ENCODE results near the gene KIAA1549. TPM values are rescaled to one million over a fixed set of nuclear protein-coding genes. Genes with fewer than 3 reads are reported as not detected.
"Not testable (repeated sequence)": the region's sequence is repeated elsewhere in the genome, so short reads cannot be mapped to it uniquely, and the experiment has no call there.

Gene KIAA1549
- polyA plus RNA-seq, 10 donors = 8.2 to 13.5 (median 9.8) TPM

DNA sequence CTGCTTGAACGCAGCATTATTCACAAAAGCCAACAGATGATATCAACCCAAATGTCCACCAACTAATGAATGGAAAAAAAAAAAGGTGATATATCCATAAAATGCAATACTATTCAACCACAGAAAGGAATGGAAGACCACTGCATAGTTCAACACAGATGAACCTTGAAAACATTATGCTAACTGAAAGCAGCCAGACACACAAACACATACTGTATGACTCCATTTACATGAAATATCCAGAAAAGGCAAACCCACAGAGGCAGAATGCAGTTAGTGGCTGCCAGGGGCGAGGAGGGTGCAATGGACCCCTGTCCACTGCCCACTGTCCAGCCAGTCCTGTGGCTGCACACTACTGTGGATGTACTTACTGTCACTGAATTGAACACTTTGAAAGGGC is 36.6 kb downstream of the KIAA1549 start:
- DNase-seq = no peak

DNA sequence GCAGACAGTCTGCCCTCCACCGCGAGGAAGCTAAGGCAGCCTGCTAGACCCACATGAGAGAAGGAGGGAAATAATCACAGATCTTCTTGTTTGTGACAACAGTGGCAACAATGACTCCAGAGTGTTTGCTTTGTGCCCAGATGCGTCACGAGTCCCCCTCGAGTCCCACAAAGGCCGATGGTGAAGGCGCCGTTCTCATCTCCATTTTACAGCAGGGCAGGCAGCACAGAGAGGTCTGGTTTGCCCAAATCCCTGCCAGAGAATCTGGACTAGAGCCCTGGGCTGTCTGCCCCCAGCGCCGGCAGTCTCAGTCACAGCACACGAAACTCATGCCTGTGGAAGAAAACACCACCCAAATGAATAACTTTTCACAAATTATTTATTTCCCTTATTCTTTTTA is 38.1 kb downstream of the KIAA1549 start:
- DNase-seq = no peak

DNA sequence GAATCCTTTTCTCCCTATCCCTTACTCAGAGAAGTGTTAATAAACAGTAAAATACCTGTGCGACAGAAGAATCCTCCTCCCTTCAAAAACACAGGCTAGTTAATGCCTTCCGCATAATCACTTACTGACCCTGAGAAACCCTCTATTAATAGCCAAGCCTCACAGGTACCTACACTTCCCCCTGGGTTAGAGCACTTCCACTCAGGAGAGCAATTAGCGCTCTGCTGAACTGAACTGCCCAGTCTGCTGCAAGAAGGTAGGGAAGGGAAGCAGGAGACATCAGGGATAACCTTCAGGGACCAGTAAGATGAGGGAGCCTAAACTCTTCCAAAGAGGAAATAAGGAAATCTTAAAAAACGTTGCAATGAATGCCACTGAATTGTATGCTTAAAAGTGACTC is 39.6 kb downstream of the KIAA1549 start:
- DNase-seq = no peak

DNA sequence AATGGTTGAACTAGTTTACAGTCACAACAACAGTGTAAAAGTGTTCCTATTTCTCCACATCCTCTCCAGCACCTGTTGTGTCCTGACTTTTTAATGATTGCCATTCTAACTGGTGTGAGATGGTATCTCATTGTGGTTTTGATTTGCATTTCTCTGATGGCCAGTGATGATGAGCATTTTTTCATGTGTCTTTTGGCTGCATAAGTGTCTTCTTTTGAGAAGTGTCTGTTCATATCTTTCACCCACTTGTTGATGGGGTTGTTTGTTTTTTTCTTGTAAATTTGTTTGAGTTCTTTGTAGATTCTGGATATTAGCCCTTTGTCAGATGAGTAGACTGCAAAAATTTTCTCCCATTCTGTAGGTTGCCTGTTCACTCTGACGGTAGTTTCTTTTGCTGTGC is 40.6 kb downstream of the KIAA1549 start:
- DNase-seq = not testable (repeated sequence)

- no peak for DNase-seq
Observed at GRCh38 chr7:138937484-138937883, 43.7 kb downstream of the KIAA1549 start.

- DNase-seq = peak; percentile 42 to 79 (median 69)
Observed at GRCh38 chr7:138935465-138936011, 45.7 kb downstream of the KIAA1549 start.

GRCh38 chr7:138934861-138935260 is 46.3 kb downstream of the KIAA1549 start:
- peak in 1 of 3 donors; percentile 22 for DNase-seq

DNA sequence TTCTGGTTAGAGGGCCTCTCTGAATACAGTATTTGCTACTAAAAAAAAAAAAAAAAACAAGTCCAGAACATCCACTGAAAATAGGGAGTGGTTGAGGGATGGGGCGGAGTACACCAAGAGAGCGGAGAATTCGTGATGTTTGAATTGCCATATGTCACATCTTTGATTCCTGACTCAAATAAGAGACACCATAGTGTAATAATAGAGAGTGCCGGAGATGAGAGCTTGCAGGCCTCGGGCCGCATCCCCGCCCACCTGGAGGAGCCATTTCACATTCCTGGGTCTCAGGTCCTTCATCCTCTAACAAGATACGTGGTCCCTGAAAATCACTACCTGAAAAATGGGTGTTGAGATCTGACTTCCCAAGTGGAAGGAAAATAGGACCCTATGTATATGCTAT is 46.8 kb downstream of the KIAA1549 start:
- DNase-seq = no peak

- no peak for DNase-seq
Observed at GRCh38 chr7:138932870-138933269, 48.3 kb downstream of the KIAA1549 start.

- DNase-seq = no peak
Observed at GRCh38 chr7:138932427-138932826, 48.8 kb downstream of the KIAA1549 start.

DNA sequence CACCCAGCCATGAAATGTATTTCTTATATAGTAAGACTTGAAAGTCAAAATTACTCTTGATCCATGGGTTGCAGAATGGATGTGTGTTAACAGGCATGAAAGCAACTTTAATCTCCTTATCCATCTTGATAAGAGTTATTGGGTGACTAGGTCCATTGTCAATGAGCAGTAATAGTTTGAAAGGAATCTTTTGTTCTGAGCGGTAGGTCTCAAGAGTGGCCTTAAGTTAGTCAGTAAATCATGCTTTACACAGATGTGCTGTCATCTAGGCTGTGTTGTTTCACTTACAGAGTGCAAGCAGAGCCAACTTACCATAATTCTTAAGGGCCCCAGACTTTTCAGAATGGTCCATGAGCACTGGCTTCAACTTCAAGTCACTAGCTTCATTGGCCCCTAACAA is 51.2 kb downstream of the KIAA1549 start:
- no peak for DNase-seq

DNA sequence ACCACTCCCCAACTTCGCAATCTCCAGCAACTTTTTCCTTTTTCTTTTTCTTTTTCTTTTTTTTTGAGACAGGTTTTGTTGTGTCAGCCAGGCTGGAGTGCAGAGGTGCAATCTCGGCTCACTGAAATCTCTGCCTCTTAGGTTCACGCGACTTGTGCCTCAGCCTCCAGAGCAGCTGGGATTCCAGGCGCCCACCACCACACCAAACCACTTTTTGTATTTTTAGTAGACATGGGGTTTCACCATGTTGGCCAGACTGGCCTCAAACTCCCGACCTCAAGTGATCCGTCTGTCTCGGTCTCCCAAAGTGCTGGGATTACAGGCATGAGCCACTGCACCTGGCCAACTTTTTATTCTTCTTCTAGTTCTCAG is 55.0 kb downstream of the KIAA1549 start:
- DNase-seq = no peak

GRCh38 chr7:138924501-138925225 is 56.5 kb downstream of the KIAA1549 start:
- no peak for DNase-seq

- no peak for DNase-seq
Observed at GRCh38 chr7:138921277-138921676, 59.9 kb downstream of the KIAA1549 start.

DNA sequence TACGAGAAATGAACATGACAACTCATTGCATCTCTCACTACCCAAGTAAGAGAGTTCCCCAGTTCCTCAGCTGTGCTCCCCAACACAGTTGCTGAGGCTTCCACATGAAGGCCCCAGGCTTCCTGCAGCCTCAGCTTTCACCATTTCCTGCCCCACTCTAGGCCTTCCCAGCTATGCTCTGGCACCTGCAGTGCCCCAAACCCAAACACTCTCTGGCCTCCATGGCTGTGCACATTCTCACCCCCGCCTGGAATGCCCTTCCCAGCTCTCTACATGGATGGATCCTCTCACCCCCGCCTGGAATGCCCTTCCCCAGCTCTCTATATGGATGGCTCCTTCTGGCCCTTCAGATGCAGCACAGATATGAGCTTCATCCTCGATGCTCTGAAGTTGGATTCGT is 61.3 kb downstream of the KIAA1549 start:
- DNase-seq = no peak

GRCh38 chr7:138919216-138919615 is 62.0 kb downstream of the KIAA1549 start:
- no peak for DNase-seq

- no peak for DNase-seq
Observed at GRCh38 chr7:138918756-138919155, 62.4 kb downstream of the KIAA1549 start.

- no peak for DNase-seq
Observed at GRCh38 chr7:138918176-138918575, 63.0 kb downstream of the KIAA1549 start.

GRCh38 chr7:138917771-138918170 is 63.4 kb downstream of the KIAA1549 start:
- DNase-seq = no peak

DNA sequence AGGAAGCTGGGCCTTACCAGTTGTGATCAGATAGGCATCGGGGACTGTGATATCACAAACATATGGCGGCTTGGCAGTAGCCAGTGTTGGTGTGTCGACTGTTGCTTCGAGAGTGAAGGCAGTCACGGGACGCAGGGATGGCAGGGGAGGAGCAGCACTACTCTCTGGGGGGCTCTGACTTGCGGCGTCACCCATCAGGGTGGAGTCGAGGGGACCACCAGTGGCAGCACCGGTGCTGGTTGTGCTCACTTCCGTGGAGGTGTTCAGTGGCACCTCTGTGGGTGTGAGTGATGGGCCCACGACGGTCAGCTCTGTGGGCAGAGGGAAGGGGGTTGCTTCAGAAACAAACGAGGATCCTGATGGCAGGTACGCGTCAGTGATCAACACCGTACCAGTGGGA is 64.5 kb downstream of the KIAA1549 start:
- DNase-seq = no peak

GRCh38 chr7:138916275-138916674 is 64.9 kb downstream of the KIAA1549 start:
- DNase-seq = no peak

DNA sequence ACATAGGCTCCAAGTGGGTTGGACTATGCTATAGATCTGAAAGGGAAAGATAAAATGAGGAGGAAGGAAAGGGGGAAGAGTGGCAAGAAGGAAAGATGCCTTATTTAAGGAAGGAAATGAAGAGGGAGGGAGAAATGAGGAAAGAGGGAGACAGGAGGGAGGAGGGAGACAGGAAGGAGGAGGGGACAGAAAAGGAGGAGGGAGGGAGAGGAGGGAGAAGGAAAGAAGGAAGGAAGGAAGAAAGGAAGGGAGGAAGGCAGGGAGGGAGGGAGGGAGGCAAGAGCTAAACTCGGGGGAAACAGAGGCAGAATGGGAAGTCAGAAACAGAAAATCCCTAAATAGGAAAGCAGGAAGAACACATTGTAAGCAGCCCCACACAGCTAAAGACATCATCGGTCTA is 67.4 kb downstream of the KIAA1549 start:
- DNase-seq = no peak

- no peak for DNase-seq
Observed at GRCh38 chr7:138911007-138911406, 70.2 kb downstream of the KIAA1549 start.

GRCh38 chr7:138907850-138908249 is 73.3 kb downstream of the KIAA1549 start:
- DNase-seq = no peak

Measured in muscle of back (tissue), 11 donors.